K562 (cell line): ENCODE data around the gene DHDH. TPM values are rescaled to one million over a fixed set of nuclear protein-coding genes. Genes with fewer than 3 reads are reported as not detected.

Experiments
- ATAC-seq: fragments of 200-7000 bp; cut with Tn5 transposase; 3 replicates; pipeline ENCODE4 v1.9.1; 2020; ENCODE audit warnings: moderate library complexity
- BruUV-seq: library from RNA; stranded (reverse); fragments of 400-500 nt; replicated peaks from 2 replicates; lab custom pipeline; 2021; lab: Mats Ljungman, UMichigan
- CTCF ChIA-PET: fragments of 300-600 bp; formaldehyde crosslinking; extraction: SDS; loops from one replicate; lab custom pipeline; 2021; ENCODE audit warnings: low intra/inter-chr PET ratio; lab: Yijun Ruan, JAX
- POLR2A ChIA-PET: fragments of 300-600, 350-650 bp; sonication (Branson Sonifier 250); formaldehyde crosslinking; extraction: SDS; loops from one replicate; lab custom pipeline; 2021; ENCODE audit warnings: antibody characterized with exemption, inconsistent platforms; lab: Yijun Ruan, JAX
- DNase-seq, 4 experiments: peaks; one replicate each; pipeline versions ENCODE4 v3.0.0 to v3.0.0-alpha.2; 2011 to 2018; ENCODE audit warnings: low spot score in 3 of 4, mixed read lengths in 3 of 4; ENCODE audit errors: extremely low read depth in 1 of 4
- FAIRE-seq: peaks from 2 replicates; lab custom pipeline; 2011; peaks lifted over from hg19 to GRCh38; lab: Jason Lieb, UNC
- H2AFZ ChIP-seq: 2 replicates; pipeline ENCODE4 v1.6.0; 2011; ENCODE audit warnings: low read depth, low read length, control low read depth, inconsistent platforms
- H3K27ac ChIP-seq: fragments of 200-600 bp; 3 replicates; pipeline ENCODE4 v1.8.0; 2011; ENCODE audit warnings: low read depth, mild to moderate bottlenecking, control low read depth, inconsistent platforms, low read length, moderate library complexity, mixed read lengths; ENCODE audit errors: extremely low read depth
- H3K27me3 ChIP-seq, 2 experiments: fragments of 300-600 bp in 1 of 2; 2 replicates in 1 of 2; 3 replicates in 1 of 2; pipeline versions ENCODE4 v1.6.0 to v1.8.0; 2011; ENCODE audit warnings: inconsistent platforms in 2 of 2, low read length in 2 of 2, mild to moderate bottlenecking in 1 of 2, mixed read lengths in 1 of 2, moderate library complexity in 1 of 2; ENCODE audit not compliant: control insufficient read depth in 2 of 2, insufficient read depth in 2 of 2
- H3K36me3 ChIP-seq: fragments of 300-600 bp; 3 replicates; pipeline ENCODE4 v1.8.0; 2011; ENCODE audit warnings: mild to moderate bottlenecking, low read length, inconsistent platforms; ENCODE audit not compliant: control insufficient read depth, insufficient read depth
- H3K4me1 ChIP-seq, 2 experiments: fragments of 200-600 bp in 1 of 2; replicated peaks in 1 of 2; 2 replicates in 1 of 2; 3 replicates in 1 of 2; pipeline versions ENCODE4 v1.5.1 to v1.8.0; 2011; ENCODE audit warnings: inconsistent platforms in 2 of 2, low read length in 2 of 2, mild to moderate bottlenecking in 1 of 2, mixed read lengths in 1 of 2, moderate library complexity in 1 of 2; ENCODE audit not compliant: control insufficient read depth in 2 of 2, insufficient read depth in 2 of 2
- H3K4me2 ChIP-seq: 2 replicates; pipeline ENCODE4 v1.6.1; 2011; ENCODE audit warnings: low read length, control low read depth, inconsistent platforms, mixed read lengths; ENCODE audit not compliant: insufficient read depth
- H3K4me3 ChIP-seq: fragments of 200-600 bp; sonication (generic), shearing (Covaris generic); 2 replicates; pipeline ENCODE4 v1.5.1; 2016; ENCODE audit warnings: control low read depth, inconsistent platforms
- H3K79me2 ChIP-seq: fragments of 200-600 bp; 3 replicates; pipeline ENCODE4 v1.8.0; 2011; ENCODE audit warnings: low read length, inconsistent platforms; ENCODE audit not compliant: control insufficient read depth, insufficient read depth
- H3K9ac ChIP-seq, 2 experiments: 2 replicates each; pipeline versions ENCODE4 v1.6.0 to v1.6.1; 2011; ENCODE audit warnings: low read depth in 2 of 2, low read length in 2 of 2, control low read depth in 1 of 2, inconsistent platforms in 1 of 2, mild to moderate bottlenecking in 1 of 2, mixed read lengths in 1 of 2; ENCODE audit not compliant: insufficient read depth in 1 of 2
- H3K9me1 ChIP-seq: one replicate; pipeline ENCODE4 v1.6.0; 2011; ENCODE audit warnings: inconsistent platforms, mild to moderate bottlenecking, low read length, moderate library complexity; ENCODE audit not compliant: control insufficient read depth, insufficient read depth
- H3K9me3 ChIP-seq: replicated peaks from 2 replicates; pipeline ENCODE4 v1.5.1; 2011; ENCODE audit warnings: low read depth, low read length, inconsistent platforms; ENCODE audit not compliant: control insufficient read depth, insufficient read depth
- H4K20me1 ChIP-seq: replicated peaks from 2 replicates; pipeline ENCODE4 v1.6.1; 2011; ENCODE audit warnings: low read length, inconsistent platforms, mixed read lengths; ENCODE audit not compliant: control insufficient read depth, insufficient read depth
- KAT2B ChIP-seq: IDR thresholded peaks from one replicate; pipeline ENCODE4 v1.6.1; 2012; ENCODE audit warnings: low read depth, mild to moderate bottlenecking, control low read depth, inconsistent platforms, low read length, moderate library complexity
- KDM1A ChIP-seq, 2 experiments: fragments of 450-650 bp; IDR thresholded peaks; 2 replicates each; pipeline ENCODE4 v1.6.1; 2016; ENCODE audit warnings: mild to moderate bottlenecking in 2 of 2
- MTF1 ChIP-seq: fragments of 250-450 bp; sonication (Bioruptor Pico); IDR thresholded peaks from 2 replicates; pipeline ENCODE4 v1.9.0; 2021; ENCODE audit warnings: moderate library complexity, mild to moderate bottlenecking, inconsistent platforms, borderline replicate concordance
- NFIX ChIP-seq: fragments of 250-450 bp; sonication (Bioruptor Pico); IDR thresholded peaks from 2 replicates; pipeline ENCODE4 v1.4.0; 2020; ENCODE audit warnings: low read depth, mild to moderate bottlenecking, moderate library complexity
- RAD51 ChIP-seq: fragments of 450-650 bp; IDR thresholded peaks from 2 replicates; pipeline ENCODE4 v1.7.1; 2016; ENCODE audit warnings: low read depth, mild to moderate bottlenecking, borderline replicate concordance
- RBFOX2 ChIP-seq: fragments of 200-400 bp; formaldehyde crosslinking; IDR thresholded peaks from 2 replicates; pipeline ENCODE4 v1.6.1; 2017; ENCODE audit warnings: low read depth, mild to moderate bottlenecking, low read length, moderate library complexity
- REST ChIP-seq, 2 experiments: fragments of 450-650 bp; formaldehyde crosslinking in 1 of 2; IDR thresholded peaks; 2 replicates each; pipeline versions ENCODE4 v1.4.0 to v1.6.1; 2014 to 2020; ENCODE audit warnings: mild to moderate bottlenecking in 2 of 2, borderline replicate concordance in 1 of 2, low read depth in 1 of 2
- SP1 ChIP-seq: sonication (generic); formaldehyde crosslinking; IDR thresholded peaks from 2 replicates; pipeline ENCODE4 v1.8.1; 2022; ENCODE audit warnings: mild to moderate bottlenecking, missing genetic modification reagents
- SUPT5H ChIP-seq: fragments of 450-650 bp; IDR thresholded peaks from 2 replicates; pipeline ENCODE4 v1.6.1; 2016
- TCF3 ChIP-seq: sonication (generic); formaldehyde crosslinking; IDR thresholded peaks from 2 replicates; pipeline ENCODE4 v1.4.0; 2020; ENCODE audit warnings: mild to moderate bottlenecking, missing genetic modification reagents
- TCF7 ChIP-seq: sonication (generic); IDR thresholded peaks from 2 replicates; pipeline ENCODE4 v1.6.1; 2016; ENCODE audit warnings: antibody characterized with exemption, borderline replicate concordance
- ZFX ChIP-seq: sonication (generic); formaldehyde crosslinking; IDR thresholded peaks from 2 replicates; pipeline ENCODE4 v1.8.0; 2022; ENCODE audit warnings: mild to moderate bottlenecking, missing genetic modification reagents, moderate library complexity
- ZNF311 ChIP-seq: fragments of 250-450 bp; sonication (Bioruptor Pico); IDR thresholded peaks from 2 replicates; pipeline ENCODE4 v1.4.0; 2020; ENCODE audit warnings: mild to moderate bottlenecking, moderate library complexity
- ZNF830 ChIP-seq: fragments of 250-450 bp; sonication (Bioruptor Pico); IDR thresholded peaks from 2 replicates; pipeline ENCODE4 v1.5.0; 2021; ENCODE audit warnings: mild to moderate bottlenecking
- WGBS: fragments of 100-300 bp; shearing (Covaris generic); methylation state at CpG from one replicate; pipeline ENCODE4 v1.1.6; 2016; ENCODE audit warnings: low coverage, mixed read lengths; ENCODE audit not compliant: insufficient coverage; ENCODE audit errors: missing lambda C conversion rate; 5-methylcytosine and 5-hydroxymethylcytosine counted together
- in situ Hi-C: fragments of 300-500 bp; cut with MboI; formaldehyde crosslinking; loops from 4 replicates; pipeline ENCODE4 v1.15.0; 2018; ENCODE audit warnings: inconsistent platforms, mixed read lengths
- intact Hi-C: fragments of 100-400 bp; cut with micrococcal nuclease; formaldehyde crosslinking; loops from 2 replicates; pipeline ENCODE4 v1.14.2; 2022
- polyA plus RNA-seq, 8 experiments: library from polyadenylated mRNA; depleted of rRNA in 4 of 8; stranded (reverse) in 5 of 8; unstranded in 3 of 8; fragments of >200 nt; fragmentation: Nextera tagmentation in 2 of 8; fragmentation: Illumina TruSeq in 1 of 8; extraction: Ambion mirVana in 2 of 8; extraction: Trizol in 1 of 8; gene quantifications; 2 replicates each; pipeline versions ENCODE4 v1.2.1 to v1.2.3, GENCODE V29; 2011 to 2014; ENCODE audit warnings: inconsistent platforms in 1 of 8, missing spikeins in 1 of 8
- total RNA-seq, 7 experiments: library from RNA; depleted of rRNA in 6 of 7; stranded (reverse); fragments of >200 nt in 6 of 7; fragmentation: Illumina TruSeq in 2 of 7; extraction: Trizol in 2 of 7; gene quantifications; 2 replicates each; pipeline versions ENCODE4 v1.2.1 to v1.2.3, GENCODE V29; 2011 to 2021; ENCODE audit warnings: low replicate concordance in 1 of 7

Gene DHDH
- total and polyA plus RNA-seq, 9 of the 15 experiments (the other 6 are each of a cell fraction or from before 2014, with no cell fraction given) = 0.37 to 1.9 (median 0.87) TPM

GRCh38 chr19:48899781-48900476 lies 33.6 kb upstream of the DHDH start, which contains the start of gene NUCB1:
TSS of gene NUCB1 (plus strand) at chr19:48900312. CDS start at chr19:48900797, 485 bp downstream.
- CTCF ChIA-PET = no interaction called here
- peaks cover 2% of the 10 kb centered on the region for H4K20me1 ChIP-seq
- peaks cover 27 to 69% of the 10 kb centered on the region in 2 experiments for H3K4me1 ChIP-seq
- H3K27me3 ChIP-seq = no peaks in the 10 kb centered on the region
- POLR2A ChIA-PET = interaction anchor here (0.6 to 9.7 kb wide), 14 partner anchors 14 to 311 kb away, joined by 3 to 205 read pairs (median 3); partner anchors contain the start of genes FTL and PPP1R15A
- H3K4me2 ChIP-seq = peak within 1 kb of the TSS; percentile 89
- H3K9me3 ChIP-seq = no peaks in the 10 kb centered on the region
- H3K79me2 ChIP-seq = peaks cover 38% of the 10 kb centered on the region
- ATAC-seq (peak; percentile 87), FAIRE-seq (peak; percentile 100), DNase-seq (peak; percentile 98 to 100 (median 98))
- H2AFZ ChIP-seq = peak within 1 kb of the TSS; percentile 71
- peaks cover 19% of the 10 kb centered on the region for H3K36me3 ChIP-seq
- BruUV-seq = TSS peak; percentile 61
- peak within 1 kb of the TSS; percentile 89 for H3K4me3 ChIP-seq
- 3% methylated on average over 34 of the region's 34 CpGs for WGBS
- intact Hi-C loops = loop anchor here (2.0 kb wide), 2 partner anchors 27 to 67 kb away; partner anchors contain the start of gene PPP1R15A
- peak within 1 kb of the TSS; percentile 88 to 91 for H3K9ac ChIP-seq
- in situ Hi-C loops = no loop called here
- no peaks in the 10 kb centered on the region for H3K9me1 ChIP-seq
- peak within 1 kb of the TSS; percentile 77 for H3K27ac ChIP-seq
- TF ChIP-seq MTF1 (CRISPR knock-in tag) = no peak
- no peak for TF ChIP-seq ZNF311 (CRISPR knock-in tag)
- peak; percentile 98 for TF ChIP-seq SP1 (CRISPR knock-in tag)
- peak; percentile 29; the same call in 1 of the 2 replicates for TF ChIP-seq ZFX (CRISPR knock-in tag)
- TF ChIP-seq SUPT5H = peak; percentile 70
- TF ChIP-seq TCF3 (CRISPR knock-in tag) = peak; percentile 55
- no peak for TF ChIP-seq RAD51
- TF ChIP-seq TCF7 = peak; percentile 73; the same call in 1 of the 2 replicates
- no peak for TF ChIP-seq NFIX (CRISPR knock-in tag)
- no peak for TF ChIP-seq KDM1A (IDR thresholded peaks at IDR 0.05)
- TF ChIP-seq ZNF830 (CRISPR knock-in tag) = no peak
- no peak for TF ChIP-seq KAT2B
- peak; percentile 70 for TF ChIP-seq RBFOX2
- TF ChIP-seq REST (IDR thresholded peaks at IDR 0.05; ENCODE audit: borderline replicate concordance) = peak; percentile 14; the same call in 1 of the 2 replicates
- TF ChIP-seq REST (CRISPR knock-in tag; IDR thresholded peaks at IDR 0.05; ENCODE audit: low read depth) = no peak
